HepG2 (cell line): ENCODE results near the gene ZNF792. TPM values are rescaled to one million over a fixed set of nuclear protein-coding genes. Genes with fewer than 3 reads are reported as not detected.

Experiments used
- ATAC-seq: fragments of 200-7000 bp; cut with Tn5 transposase; 3 replicates; pipeline ENCODE4 v1.9.1; 2020; ENCODE audit warnings: mild to moderate bottlenecking, moderate library complexity
- BruUV-seq: library from RNA; stranded (reverse); fragments of 400-500 nt; replicated peaks from 2 replicates; lab custom pipeline; 2021; lab: Mats Ljungman, UMichigan
- CTCF ChIA-PET: fragments of 300-600 bp; formaldehyde crosslinking; extraction: SDS; loops from one replicate; lab custom pipeline; 2021; ENCODE audit warnings: low total read pairs, inconsistent platforms, low intra/inter-chr PET ratio; lab: Yijun Ruan, JAX
- POLR2A ChIA-PET: fragments of 350-600 bp; sonication (Branson Sonifier 250); formaldehyde crosslinking; loops from one replicate; lab custom pipeline; 2020; ENCODE audit warnings: antibody characterized with exemption, inconsistent platforms; lab: Yijun Ruan, JAX
- DNase-seq: peaks from one replicate; pipeline ENCODE4 v3.0.0-alpha.2; 2015; ENCODE audit warnings: low spot score
- FAIRE-seq: peaks from 3 replicates; lab custom pipeline; 2011; peaks lifted over from hg19 to GRCh38; lab: Jason Lieb, UNC
- H2AFZ ChIP-seq: one replicate; pipeline ENCODE4 v1.6.1; 2011; ENCODE audit warnings: low read length, inconsistent platforms
- H3K27ac ChIP-seq: fragments of 300-600 bp; 3 replicates; pipeline ENCODE4 v1.8.0; 2011; ENCODE audit warnings: mixed run types, mild to moderate bottlenecking, mixed read lengths, low read length, inconsistent platforms; ENCODE audit not compliant: insufficient read depth; ENCODE audit errors: extremely low read length
- H3K27me3 ChIP-seq, 2 experiments: fragments of 200-600 bp in 1 of 2; 2 replicates in 1 of 2; 3 replicates in 1 of 2; pipeline versions ENCODE4 v1.6.0 to v1.8.0; 2011; ENCODE audit warnings: low read length in 2 of 2, mild to moderate bottlenecking in 2 of 2, moderate library complexity in 2 of 2, inconsistent platforms in 1 of 2; ENCODE audit not compliant: insufficient read depth in 2 of 2, control insufficient read depth in 1 of 2
- H3K36me3 ChIP-seq, 2 experiments: fragments of 200-600 bp in 1 of 2; replicated peaks in 1 of 2; 2 replicates in 1 of 2; 3 replicates in 1 of 2; pipeline versions ENCODE4 v1.5.1 to v1.8.0; 2011; ENCODE audit warnings: low read length in 2 of 2, inconsistent platforms in 1 of 2; ENCODE audit not compliant: insufficient read depth in 2 of 2, control insufficient read depth in 1 of 2
- H3K4me1 ChIP-seq: 2 replicates; pipeline ENCODE4 v1.5.1; 2012; ENCODE audit warnings: low read length, inconsistent platforms; ENCODE audit not compliant: insufficient read depth
- H3K4me2 ChIP-seq: 2 replicates; pipeline ENCODE4 v1.6.0; 2011; ENCODE audit warnings: low read depth, low read length, inconsistent platforms
- H3K4me3 ChIP-seq, 3 experiments: fragments of 200-600 bp in 1 of 3; sonication (generic), shearing (Covaris generic) in 1 of 3; replicated peaks in 1 of 3; 2 replicates each; pipeline ENCODE4 v1.5.1; 2011 to 2016; ENCODE audit warnings: low read length in 3 of 3, inconsistent platforms in 2 of 3, low read depth in 2 of 3, mild to moderate bottlenecking in 2 of 3, control low read depth in 1 of 3, mixed read lengths in 1 of 3; ENCODE audit not compliant: insufficient read depth in 1 of 3
- H3K79me2 ChIP-seq: one replicate; pipeline ENCODE4 v1.6.1; 2011; ENCODE audit warnings: low read length, inconsistent platforms; ENCODE audit not compliant: insufficient read depth
- H3K9ac ChIP-seq: 2 replicates; pipeline ENCODE4 v1.6.0; 2011; ENCODE audit warnings: mild to moderate bottlenecking, low read depth, low read length, inconsistent platforms; ENCODE audit not compliant: insufficient read depth
- H3K9me3 ChIP-seq: 2 replicates; pipeline ENCODE4 v1.5.1; 2012; ENCODE audit warnings: mild to moderate bottlenecking, low read length
- H4K20me1 ChIP-seq: 2 replicates; pipeline ENCODE4 v1.6.0; 2011; ENCODE audit warnings: inconsistent platforms, mild to moderate bottlenecking, low read length, moderate library complexity; ENCODE audit not compliant: insufficient read depth
- RCOR2 ChIP-seq: IDR thresholded peaks from 2 replicates; pipeline ENCODE4 v1.6.1; 2016; ENCODE audit warnings: missing biosample characterization, missing genetic modification reagents
- STAT5B ChIP-seq: sonication (generic); formaldehyde crosslinking; IDR thresholded peaks from 2 replicates; pipeline ENCODE4 v1.4.0; 2020; ENCODE audit warnings: missing genetic modification reagents
- ZFX ChIP-seq: sonication (generic); formaldehyde crosslinking; IDR thresholded peaks from 2 replicates; pipeline ENCODE4 v1.4.0; 2020; ENCODE audit warnings: mild to moderate bottlenecking, low read depth, missing genetic modification reagents, moderate library complexity
- WGBS: methylation state at CpG from one replicate; pipeline ENCODE4 v1.1.6; 2017; ENCODE audit warnings: low lambda C conversion rate; 5-methylcytosine and 5-hydroxymethylcytosine counted together
- in situ Hi-C: cut with HindIII; loops from 2 replicates; pipeline ENCODE4 v1.10.0; 2017; ENCODE audit warnings: low pct_unique_long_range_greater_than_20kb; ENCODE audit not compliant: extremely low pct_ligation_motif_present
- intact Hi-C: fragments of 100-400 bp; cut with micrococcal nuclease; formaldehyde crosslinking; loops from one replicate; pipeline ENCODE4 v1.10.0; 2022; ENCODE audit not compliant: unreplicated experiment
- polyA plus RNA-seq, 8 experiments: library from polyadenylated mRNA; depleted of rRNA in 3 of 8; stranded (reverse) in 7 of 8; unstranded in 1 of 8; fragments of >200 nt; fragmentation: Illumina TruSeq in 4 of 8; extraction: Trizol in 4 of 8; gene quantifications; 2 replicates each; pipeline versions ENCODE4 v1.2.1 to v1.2.3, GENCODE V29; 2011 to 2016; ENCODE audit warnings: low read depth in 4 of 8, missing spikeins in 1 of 8, mixed read lengths in 1 of 8; ENCODE audit not compliant: insufficient read depth in 1 of 8
- total RNA-seq, 5 experiments: library from RNA; depleted of rRNA; stranded (reverse); fragments of >200 nt; fragmentation: Illumina TruSeq; extraction: Trizol; gene quantifications; 2 replicates each; pipeline ENCODE4 v1.2.3, GENCODE V29; 2016; ENCODE audit warnings: low read depth in 1 of 5
- TF ChIP-seq, protein P1 (sequence below): sonication (generic); formaldehyde crosslinking; IDR thresholded peaks from 2 replicates; pipeline ENCODE4 v1.5.0; 2020; ENCODE audit warnings: mild to moderate bottlenecking, missing genetic modification reagents, moderate library complexity
- TF ChIP-seq, protein P2 (sequence below): sonication (generic); formaldehyde crosslinking; IDR thresholded peaks from 2 replicates; pipeline ENCODE4 v1.8.0; 2022; ENCODE audit warnings: mild to moderate bottlenecking, missing genetic modification reagents, borderline replicate concordance

Gene ZNF792
- total and polyA plus RNA-seq, 2 of the 13 experiments (the other 11 are each of a cell fraction or from before 2014, with no cell fraction given), result 5.5 to 11.5 TPM

DNA sequence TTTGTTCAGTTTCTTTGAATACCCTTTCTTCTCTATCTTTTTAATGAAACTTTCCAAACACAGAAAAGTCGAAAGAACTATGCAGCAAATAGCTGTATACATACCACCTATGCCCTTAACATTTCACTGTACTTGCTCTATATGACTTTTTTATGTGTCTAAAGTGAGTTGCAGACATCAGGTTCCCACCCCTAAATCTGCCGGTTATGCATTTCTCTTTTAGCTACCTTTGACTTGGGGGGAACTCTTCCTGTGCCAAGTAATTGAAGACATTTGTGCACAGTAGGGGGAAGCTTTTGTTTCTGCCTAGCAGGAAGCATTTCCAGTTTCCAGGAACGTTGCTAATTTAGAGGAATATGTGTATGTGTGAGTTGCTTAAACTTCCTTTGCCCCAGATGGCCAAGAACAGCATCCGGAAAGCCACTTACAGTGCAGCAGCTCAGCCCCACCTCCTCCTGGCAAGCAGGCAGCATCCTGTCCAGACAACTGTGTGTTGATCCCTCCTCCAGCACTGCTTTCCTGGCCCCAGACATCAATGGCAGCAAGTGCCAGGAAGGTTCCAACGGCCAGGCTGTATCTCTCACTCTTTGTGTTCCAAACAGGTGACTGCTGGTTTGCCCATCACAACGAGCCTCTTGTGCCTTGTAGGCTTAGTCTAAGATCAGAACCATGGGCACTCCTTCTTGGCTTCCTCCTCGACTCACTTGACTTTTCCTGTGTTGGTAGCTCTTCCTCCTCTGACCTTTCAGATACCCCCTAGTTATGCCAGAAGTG lies 21.4 kb upstream of the ZNF792 start:
- TF ChIP-seq, protein P1, sequence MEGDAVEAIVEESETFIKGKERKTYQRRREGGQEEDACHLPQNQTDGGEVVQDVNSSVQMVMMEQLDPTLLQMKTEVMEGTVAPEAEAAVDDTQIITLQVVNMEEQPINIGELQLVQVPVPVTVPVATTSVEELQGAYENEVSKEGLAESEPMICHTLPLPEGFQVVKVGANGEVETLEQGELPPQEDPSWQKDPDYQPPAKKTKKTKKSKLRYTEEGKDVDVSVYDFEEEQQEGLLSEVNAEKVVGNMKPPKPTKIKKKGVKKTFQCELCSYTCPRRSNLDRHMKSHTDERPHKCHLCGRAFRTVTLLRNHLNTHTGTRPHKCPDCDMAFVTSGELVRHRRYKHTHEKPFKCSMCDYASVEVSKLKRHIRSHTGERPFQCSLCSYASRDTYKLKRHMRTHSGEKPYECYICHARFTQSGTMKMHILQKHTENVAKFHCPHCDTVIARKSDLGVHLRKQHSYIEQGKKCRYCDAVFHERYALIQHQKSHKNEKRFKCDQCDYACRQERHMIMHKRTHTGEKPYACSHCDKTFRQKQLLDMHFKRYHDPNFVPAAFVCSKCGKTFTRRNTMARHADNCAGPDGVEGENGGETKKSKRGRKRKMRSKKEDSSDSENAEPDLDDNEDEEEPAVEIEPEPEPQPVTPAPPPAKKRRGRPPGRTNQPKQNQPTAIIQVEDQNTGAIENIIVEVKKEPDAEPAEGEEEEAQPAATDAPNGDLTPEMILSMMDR (CRISPR knock-in tag), result peak; percentile 13; the same call in 1 of the 2 replicates
- TF ChIP-seq ZFX (no peak), STAT5B (CRISPR knock-in tag) (no peak), RCOR2 (CRISPR knock-in tag) (no peak)
- TF ChIP-seq, protein P2, sequence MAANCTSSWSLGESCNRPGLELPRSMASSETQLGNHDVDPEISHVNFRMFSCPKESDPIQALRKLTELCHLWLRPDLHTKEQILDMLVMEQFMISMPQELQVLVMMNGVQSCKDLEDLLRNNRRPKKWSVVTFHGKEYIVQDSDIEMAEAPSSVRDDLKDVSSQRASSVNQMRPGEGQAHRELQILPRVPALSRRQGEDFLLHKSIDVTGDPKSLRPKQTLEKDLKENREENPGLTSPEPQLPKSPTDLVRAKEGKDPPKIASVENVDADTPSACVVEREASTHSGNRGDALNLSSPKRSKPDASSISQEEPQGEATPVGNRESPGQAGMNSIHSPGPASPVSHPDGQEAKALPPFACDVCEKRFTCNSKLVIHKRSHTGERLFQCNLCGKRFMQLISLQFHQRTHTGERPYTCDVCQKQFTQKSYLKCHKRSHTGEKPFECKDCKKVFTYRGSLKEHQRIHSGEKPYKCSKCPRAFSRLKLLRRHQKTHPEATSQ, result no peak
- Histone ChIP-seq H3K79me2 (no peaks in the 10 kb centered on the region), H4K20me1 (no peaks in the 10 kb centered on the region), H3K36me3 (no peaks in the 10 kb centered on the region), H2AFZ (no peak overlapping the region), H3K4me3 (peak overlapping the region in 1 of 3 experiments; percentile 43; a peak in 1 of 6 replicates), H3K4me2 (peak overlapping the region; percentile 51; the same call in 1 of the 2 replicates), H3K27me3 (peaks cover 0 to 5% of the 10 kb centered on the region in 2 experiments; a peak in 2 of 5 replicates), H3K9me3 (no peaks in the 10 kb centered on the region), H3K9ac (no peak overlapping the region), H3K4me1 (peaks cover 19% of the 10 kb centered on the region), H3K27ac (no peak overlapping the region)
- intact Hi-C loops (no loop called here), in situ Hi-C loops (no loop called here)
- CTCF ChIA-PET, result no interaction called here
- POLR2A ChIA-PET, result interaction anchor here (1.5 kb wide), 1 partner anchor 21 kb away, joined by 4 read pairs; no protein-coding TSS in a partner anchor
- DNase-seq, result no peak
- no TSS peak for BruUV-seq
- FAIRE-seq, result peak; percentile 56
- 9% methylated on average over 7 of the region's 7 CpGs for WGBS
- peak; percentile 69 for ATAC-seq
